ENCODE results near the gene PDF.
"Not testable (repeated sequence)": the region's sequence is repeated elsewhere in the genome, so short reads cannot be mapped to it uniquely, and the experiment has no call there.

The PDF gene

GRCh38 chr16:69330286-69331109 is at the start of gene PDF:
Gene PDF (minus strand): TSS chr16:69330588. CDS start chr16:69330570, 18 bp downstream.
- peak; percentile 47 for DNase-seq

GRCh38 chr16:69378760-69379159 is 48.4 kb upstream of the PDF start:
- no peak for DNase-seq

- DNase-seq: no peak
Observed at GRCh38 chr16:69378036-69378435, 47.6 kb upstream of the PDF start.

- no peak for DNase-seq
Observed at GRCh38 chr16:69376393-69377059, 46.1 kb upstream of the PDF start.

GRCh38 chr16:69373019-69373418 is 42.6 kb upstream of the PDF start:
- DNase-seq: no peak

- DNase-seq: no peak
Observed at GRCh38 chr16:69371564-69371963, 41.2 kb upstream of the PDF start.

GRCh38 chr16:69368866-69369265 is 38.5 kb upstream of the PDF start:
- no peak for DNase-seq

- DNase-seq: no peak
Observed at GRCh38 chr16:69367980-69368379, 37.6 kb upstream of the PDF start.

- DNase-seq: no peak
Observed at GRCh38 chr16:69366431-69366830, 36.0 kb upstream of the PDF start.

GRCh38 chr16:69365901-69366300 is 35.5 kb upstream of the PDF start:
- DNase-seq: no peak

GRCh38 chr16:69364088-69364487 is 33.7 kb upstream of the PDF start:
- DNase-seq: no peak

- DNase-seq: no peak
Observed at GRCh38 chr16:69363281-69363717, 32.9 kb upstream of the PDF start.

GRCh38 chr16:69360070-69360469 is 29.7 kb upstream of the PDF start:
- DNase-seq: not testable (repeated sequence)

- no peak for DNase-seq
Observed at GRCh38 chr16:69351309-69352027, 21.1 kb upstream of the PDF start, which contains the start of gene TMED6. Gene TMED6 (minus strand): TSS chr16:69351786. CDS start chr16:69351753, 33 bp downstream.

- no peak for DNase-seq
Observed at GRCh38 chr16:69350536-69351133, 20.2 kb upstream of the PDF start.

GRCh38 chr16:69349536-69349935 is 19.1 kb upstream of the PDF start:
- DNase-seq: no peak

GRCh38 chr16:69348222-69348621 is 17.8 kb upstream of the PDF start:
- no peak for DNase-seq

GRCh38 chr16:69346683-69347082 is 16.3 kb upstream of the PDF start:
- DNase-seq: no peak

GRCh38 chr16:69345923-69346322 is 15.5 kb upstream of the PDF start:
- no peak for DNase-seq

GRCh38 chr16:69344171-69344570 is 13.8 kb upstream of the PDF start:
- DNase-seq: no peak

GRCh38 chr16:69340095-69340644 is 9.8 kb upstream of the PDF start:
- DNase-seq: no peak

- DNase-seq: peak; percentile 96
Observed at GRCh38 chr16:69339289-69340094, 9.1 kb upstream of the PDF start, which contains the start of the genes COG8 and NIP7. Gene COG8 (minus strand): TSS chr16:69339564. CDS start chr16:69339552, 12 bp downstream. Gene NIP7 (plus strand): TSS chr16:69339772. CDS start chr16:69339830, 58 bp downstream.
